ENCODE results near the gene TJP3. TPM values are rescaled to one million over a fixed set of nuclear protein-coding genes. Genes with fewer than 3 reads are reported as not detected.

The TJP3 gene
- polyA plus RNA-seq, 1 donor from 2014 or later, result 0.15 TPM

GRCh38 chr19:3782330-3782729 lies 74.1 kb downstream of the TJP3 start:
- Histone ChIP-seq H3K4me3 (ENCODE audit: low read length) (no peak overlapping the region), H3K9ac (ENCODE audit: low read length) (no peak overlapping the region), H3K79me2 (replicated peaks; ENCODE audit: insufficient read depth, low read length) (no peaks in the 10 kb centered on the region), H3K9me2 (ENCODE audit: insufficient read depth, low read length) (no peaks in the 10 kb centered on the region), H3K27ac (ENCODE audit: low read length) (no peak overlapping the region), H4K20me1 (ENCODE audit: insufficient read depth) (no peaks in the 10 kb centered on the region), H3F3A (ENCODE audit: insufficient read depth, low read length, poor library complexity, severe bottlenecking) (no peaks in the 10 kb centered on the region), H3K9me3 (ENCODE audit: low read length) (peaks cover 5% of the 10 kb centered on the region), H3K36me3 (ENCODE audit: insufficient read depth, low read length) (no peaks in the 10 kb centered on the region), H3K4me2 (ENCODE audit: low read length) (no peak overlapping the region), H3K27me3 (ENCODE audit: insufficient read depth, low read depth, low read length) (peaks cover 34% of the 10 kb centered on the region), H2AFZ (ENCODE audit: low read depth, low read length) (no peak overlapping the region)
- TF ChIP-seq EP300 (conservative IDR thresholded peaks at IDR 0.05; ENCODE audit: poor library complexity, severe bottlenecking) (no peak), REST (IDR thresholded peaks at IDR 0.05; ENCODE audit: borderline replicate concordance) (no peak), SMC3 (conservative IDR thresholded peaks at IDR 0.05; ENCODE audit: poor library complexity) (no peak), TAF1 (IDR thresholded peaks at IDR 0.05; ENCODE audit: low read depth) (no peak)

- H3K4me2 ChIP-seq (ENCODE audit: low read length), result no peak overlapping the region
- H3K9ac ChIP-seq (ENCODE audit: low read length), result no peak overlapping the region
- H3K79me2 ChIP-seq (replicated peaks; ENCODE audit: insufficient read depth, low read length), result no peaks in the 10 kb centered on the region
- H3K27ac ChIP-seq (ENCODE audit: low read length), result no peak overlapping the region
- no peak overlapping the region for H3K4me3 ChIP-seq (ENCODE audit: low read length)
- no peak overlapping the region for H2AFZ ChIP-seq (ENCODE audit: low read depth, low read length)
- no peaks in the 10 kb centered on the region for H4K20me1 ChIP-seq (ENCODE audit: insufficient read depth)
- no peak for TF ChIP-seq MXI1 (conservative IDR thresholded peaks at IDR 0.05; ENCODE audit: poor library complexity, severe bottlenecking)
- TF ChIP-seq TAF1 (IDR thresholded peaks at IDR 0.05; ENCODE audit: low read depth), result no peak
- no peak for TF ChIP-seq EZH2 (IDR thresholded peaks at IDR 0.05; ENCODE audit: borderline replicate concordance, insufficient read depth, low read length, poor library complexity, severe bottlenecking)
- no peak for TF ChIP-seq SMC3 (conservative IDR thresholded peaks at IDR 0.05; ENCODE audit: poor library complexity)
- TF ChIP-seq RAD21 (conservative IDR thresholded peaks at IDR 0.05), result no peak
- TF ChIP-seq CTCF (IDR thresholded peaks at IDR 0.05; ENCODE audit: poor library complexity, severe bottlenecking), result no peak
- no peak for TF ChIP-seq EP300 (conservative IDR thresholded peaks at IDR 0.05; ENCODE audit: poor library complexity, severe bottlenecking)
- no peak for TF ChIP-seq POLR2AphosphoS5 (IDR thresholded peaks at IDR 0.05)
- TF ChIP-seq REST (IDR thresholded peaks at IDR 0.05; ENCODE audit: borderline replicate concordance), result no peak
- H3K9me3 ChIP-seq (ENCODE audit: low read length), result peaks cover 5% of the 10 kb centered on the region
- H3F3A ChIP-seq (ENCODE audit: insufficient read depth, low read length, poor library complexity, severe bottlenecking), result no peaks in the 10 kb centered on the region
- H3K36me3 ChIP-seq (ENCODE audit: insufficient read depth, low read length), result no peaks in the 10 kb centered on the region
- peaks cover 34% of the 10 kb centered on the region for H3K27me3 ChIP-seq (ENCODE audit: insufficient read depth, low read depth, low read length)
- no peaks in the 10 kb centered on the region for H3K9me2 ChIP-seq (ENCODE audit: insufficient read depth, low read length)
Measured at GRCh38 chr19:3782903-3783302, 74.7 kb downstream of the TJP3 start.

Measured in neural cell (in vitro differentiated cells).